ENCODE results near the gene CD53.

Gene CD53

DNA sequence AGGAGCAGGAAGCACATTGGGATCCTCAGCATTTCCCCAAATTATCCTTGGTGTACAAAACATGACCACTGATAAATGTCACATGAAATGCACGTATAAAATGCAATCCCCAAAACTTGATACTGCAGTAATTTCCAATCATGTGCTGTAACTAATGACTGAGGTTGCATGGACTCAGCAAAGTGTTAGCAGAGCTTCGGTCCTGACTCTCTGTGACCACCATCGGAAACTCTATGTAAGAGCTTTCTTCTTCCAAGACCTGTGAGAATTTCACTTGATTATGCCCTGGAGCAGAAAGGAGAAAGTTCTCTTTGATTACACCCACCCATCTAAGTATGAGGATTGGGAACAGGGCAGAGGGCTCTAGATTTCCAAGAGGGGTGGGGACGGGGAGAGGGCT, 908 bp downstream of the CD53 start:
- TF ChIP-seq, protein P1, sequence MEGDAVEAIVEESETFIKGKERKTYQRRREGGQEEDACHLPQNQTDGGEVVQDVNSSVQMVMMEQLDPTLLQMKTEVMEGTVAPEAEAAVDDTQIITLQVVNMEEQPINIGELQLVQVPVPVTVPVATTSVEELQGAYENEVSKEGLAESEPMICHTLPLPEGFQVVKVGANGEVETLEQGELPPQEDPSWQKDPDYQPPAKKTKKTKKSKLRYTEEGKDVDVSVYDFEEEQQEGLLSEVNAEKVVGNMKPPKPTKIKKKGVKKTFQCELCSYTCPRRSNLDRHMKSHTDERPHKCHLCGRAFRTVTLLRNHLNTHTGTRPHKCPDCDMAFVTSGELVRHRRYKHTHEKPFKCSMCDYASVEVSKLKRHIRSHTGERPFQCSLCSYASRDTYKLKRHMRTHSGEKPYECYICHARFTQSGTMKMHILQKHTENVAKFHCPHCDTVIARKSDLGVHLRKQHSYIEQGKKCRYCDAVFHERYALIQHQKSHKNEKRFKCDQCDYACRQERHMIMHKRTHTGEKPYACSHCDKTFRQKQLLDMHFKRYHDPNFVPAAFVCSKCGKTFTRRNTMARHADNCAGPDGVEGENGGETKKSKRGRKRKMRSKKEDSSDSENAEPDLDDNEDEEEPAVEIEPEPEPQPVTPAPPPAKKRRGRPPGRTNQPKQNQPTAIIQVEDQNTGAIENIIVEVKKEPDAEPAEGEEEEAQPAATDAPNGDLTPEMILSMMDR (IDR thresholded peaks at IDR 0.05) = no peak
- Histone ChIP-seq H3K36me3 (peaks cover 13% of the 10 kb centered on the region), H3K9me3 (no peaks in the 10 kb centered on the region), H3K27me3 (no peaks in the 10 kb centered on the region), H3K4me3 (ENCODE audit: low read depth in 1 of 2, low read length in 1 of 2) (peak overlapping the region; percentile 74 to 78), H3K4me1 (ENCODE audit: control insufficient read depth in 1 of 2, insufficient read depth in 1 of 2, low read depth in 1 of 2, low read length in 1 of 2) (peaks cover 54 to 56% of the 10 kb centered on the region in 2 experiments), H3K27ac (peak overlapping the region; percentile 98)

DNA sequence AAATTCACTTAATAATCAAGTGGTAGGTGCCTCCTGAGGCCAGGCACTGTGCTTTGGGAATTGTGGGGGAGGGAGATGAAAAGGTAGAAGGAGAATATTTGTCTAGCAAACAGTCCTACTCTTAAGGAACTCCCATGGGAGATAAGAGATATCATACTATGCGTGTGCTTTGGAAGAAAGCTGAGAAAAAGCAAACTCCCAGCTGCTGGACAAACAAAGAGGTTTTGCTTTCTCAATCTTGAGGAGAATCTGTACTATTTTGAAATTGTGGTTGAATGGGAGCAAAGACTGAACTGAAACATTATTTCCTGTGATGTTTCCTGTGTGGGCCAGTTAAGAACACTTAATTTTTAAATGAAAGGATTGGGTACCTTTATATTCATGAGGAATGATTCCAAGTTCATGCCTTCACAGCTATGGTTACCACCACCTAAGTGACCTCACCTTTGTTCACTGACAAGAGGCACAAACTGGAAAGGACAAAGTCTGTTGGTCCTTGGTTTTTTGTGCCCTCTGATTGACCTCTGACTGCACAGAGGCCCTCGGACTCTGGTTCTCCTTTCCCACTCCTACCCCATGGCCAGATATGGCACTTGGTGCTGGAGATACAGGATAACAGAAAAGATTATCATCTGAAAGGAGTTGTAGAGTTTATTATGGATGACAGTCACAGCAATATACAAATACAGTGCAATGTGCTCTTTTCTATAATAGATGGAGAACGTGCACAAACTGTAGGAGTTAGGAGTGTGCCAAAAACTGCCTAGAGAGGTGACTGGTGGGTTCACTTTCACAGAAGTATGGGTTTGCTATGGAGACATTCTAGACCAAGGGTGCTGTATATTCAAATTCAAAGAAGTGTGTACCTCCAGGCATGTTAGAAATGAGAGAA, 1.6 kb downstream of the CD53 start:
- H3K27ac ChIP-seq = peak overlapping the region; percentile 98
- H3K9me3 ChIP-seq = no peaks in the 10 kb centered on the region
- peaks cover 61 to 63% of the 10 kb centered on the region in 2 experiments for H3K4me1 ChIP-seq (ENCODE audit: control insufficient read depth in 1 of 2, insufficient read depth in 1 of 2, low read depth in 1 of 2, low read length in 1 of 2)
- TF ChIP-seq, protein P1 (IDR thresholded peaks at IDR 0.05) = no peak
- peak overlapping the region; percentile 74 to 78 for H3K4me3 ChIP-seq (ENCODE audit: low read depth in 1 of 2, low read length in 1 of 2)
- H3K36me3 ChIP-seq = peaks cover 17% of the 10 kb centered on the region
- no peaks in the 10 kb centered on the region for H3K27me3 ChIP-seq

DNA sequence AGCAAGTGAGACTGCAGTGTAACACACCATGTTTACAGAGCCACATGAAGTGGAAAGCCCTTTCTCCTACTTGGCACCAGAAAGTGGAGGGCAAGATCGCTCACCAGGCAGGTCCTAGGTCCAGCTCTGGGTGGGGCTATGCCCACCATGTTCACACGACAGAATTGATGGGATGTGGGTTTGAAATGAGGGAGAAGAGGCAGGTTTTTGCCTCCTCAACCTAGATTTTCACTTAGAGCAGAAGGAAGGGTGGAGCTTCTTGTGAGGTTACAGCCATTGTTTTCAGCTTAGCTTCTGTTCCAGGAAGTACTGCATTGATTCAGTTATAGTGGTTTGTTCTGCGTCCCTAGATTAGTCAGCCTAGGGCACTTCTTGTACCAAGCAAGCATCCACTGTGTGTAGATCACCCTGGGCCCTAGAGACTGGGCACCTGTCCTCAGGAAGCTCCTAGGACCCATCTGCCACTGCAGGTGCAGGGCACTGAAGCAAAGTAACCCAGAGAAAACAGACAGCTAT, 2.3 kb downstream of the CD53 start:
- Histone ChIP-seq H3K27me3 (no peaks in the 10 kb centered on the region), H3K4me3 (ENCODE audit: low read depth in 1 of 2, low read length in 1 of 2) (peak overlapping the region; percentile 74 to 78), H3K27ac (peak overlapping the region; percentile 98), H3K36me3 (peaks cover 17% of the 10 kb centered on the region), H3K9me3 (no peaks in the 10 kb centered on the region), H3K4me1 (ENCODE audit: control insufficient read depth in 1 of 2, insufficient read depth in 1 of 2, low read depth in 1 of 2, low read length in 1 of 2) (peaks cover 68 to 70% of the 10 kb centered on the region in 2 experiments)
- TF ChIP-seq, protein P1 (IDR thresholded peaks at IDR 0.05) = no peak

DNA sequence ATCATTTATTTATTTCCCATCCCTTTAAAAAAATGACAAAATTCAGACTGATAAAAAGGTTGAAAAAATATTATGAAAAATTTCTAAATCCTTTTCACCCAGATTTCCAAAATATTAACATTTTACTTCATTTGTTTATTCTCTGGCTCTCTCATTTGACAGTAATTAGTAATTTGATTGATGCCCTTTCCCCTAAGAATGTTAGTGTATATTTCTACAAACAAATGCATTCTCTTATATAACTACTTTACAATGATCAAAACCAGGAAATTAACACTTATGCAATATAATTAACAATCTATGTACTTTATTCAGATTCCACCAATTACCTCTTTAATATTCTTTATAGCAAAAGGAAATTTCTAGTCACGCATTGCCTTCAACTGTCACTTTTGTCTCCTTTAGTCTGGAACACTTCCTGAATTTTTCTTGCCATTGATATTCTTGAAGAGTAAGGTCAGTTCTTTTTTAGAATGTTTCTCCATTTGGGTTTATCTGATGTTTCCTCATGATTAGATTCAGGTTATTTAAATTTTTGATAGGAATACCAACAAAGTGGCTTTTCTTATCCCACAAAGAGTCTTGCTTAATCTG, 3.9 kb downstream of the CD53 start:
- no peaks in the 10 kb centered on the region for H3K9me3 ChIP-seq
- peak overlapping the region; percentile 43 for H3K27ac ChIP-seq
- peak overlapping the region in 1 of 2 experiments; percentile 74 for H3K4me3 ChIP-seq (ENCODE audit: low read depth in 1 of 2, low read length in 1 of 2)
- no peaks in the 10 kb centered on the region for H3K27me3 ChIP-seq
- H3K36me3 ChIP-seq = peaks cover 30% of the 10 kb centered on the region
- TF ChIP-seq, protein P1 (IDR thresholded peaks at IDR 0.05) = no peak
- H3K4me1 ChIP-seq (ENCODE audit: control insufficient read depth in 1 of 2, insufficient read depth in 1 of 2, low read depth in 1 of 2, low read length in 1 of 2) = peaks cover 80 to 81% of the 10 kb centered on the region in 2 experiments

DNA sequence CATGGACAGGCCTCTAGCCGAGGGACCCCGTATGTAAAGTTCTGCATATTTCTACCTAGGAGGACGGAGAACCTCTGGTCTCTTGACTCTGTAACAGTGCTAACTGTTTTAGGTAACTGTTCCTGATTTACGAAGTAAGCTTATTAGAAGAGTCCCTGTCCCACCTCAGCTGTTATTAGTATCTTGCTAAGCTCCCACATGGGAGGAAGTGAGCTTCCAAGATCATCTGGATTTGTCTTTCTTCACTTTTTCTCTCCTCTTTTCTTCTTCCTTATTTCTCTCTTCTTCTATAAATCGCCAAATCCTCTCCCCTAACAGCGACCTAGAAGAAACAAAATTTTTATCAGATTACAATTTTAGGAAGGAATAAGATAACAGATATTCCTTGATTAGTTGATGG, 4.4 kb downstream of the CD53 start:
- TF ChIP-seq, protein P1 (IDR thresholded peaks at IDR 0.05) = no peak
- Histone ChIP-seq H3K27ac (peak overlapping the region; percentile 43), H3K4me3 (ENCODE audit: low read depth in 1 of 2, low read length in 1 of 2) (no peak overlapping the region), H3K27me3 (no peaks in the 10 kb centered on the region), H3K9me3 (no peaks in the 10 kb centered on the region), H3K4me1 (ENCODE audit: control insufficient read depth in 1 of 2, insufficient read depth in 1 of 2, low read depth in 1 of 2, low read length in 1 of 2) (peaks cover 74 to 76% of the 10 kb centered on the region in 2 experiments), H3K36me3 (peaks cover 30% of the 10 kb centered on the region)

All from neutrophil (primary cell).